HG02870 (cell line): ENCODE results near the gene RAD54L2.
"Not testable (repeated sequence)": the region's sequence is repeated elsewhere in the genome, so short reads cannot be mapped to it uniquely, and the experiment has no call there.

ENCODE experiments used
- ATAC-seq: cut with Tn5 transposase; IDR thresholded peaks from one replicate; pipeline ENCODE4 v1.9.1; 2021; ENCODE audit warnings: mild to moderate bottlenecking, moderate library complexity; ENCODE audit not compliant: unreplicated experiment

Gene RAD54L2

GRCh38 chr3:51538459-51539290 is at the start of gene RAD54L2:
Gene RAD54L2 (plus strand): TSS chr3:51538719. CDS start chr3:51590421, 51,702 bp downstream.
- ATAC-seq = peak; percentile 71

- ATAC-seq = peak; percentile 49
Measured at GRCh38 chr3:51498876-51499738, 39.4 kb upstream of the RAD54L2 start.

- ATAC-seq = no peak
Measured at GRCh38 chr3:51500632-51501131, 37.8 kb upstream of the RAD54L2 start.

GRCh38 chr3:51501833-51502561 is 36.5 kb upstream of the RAD54L2 start:
- peak; percentile 22 for ATAC-seq

DNA sequence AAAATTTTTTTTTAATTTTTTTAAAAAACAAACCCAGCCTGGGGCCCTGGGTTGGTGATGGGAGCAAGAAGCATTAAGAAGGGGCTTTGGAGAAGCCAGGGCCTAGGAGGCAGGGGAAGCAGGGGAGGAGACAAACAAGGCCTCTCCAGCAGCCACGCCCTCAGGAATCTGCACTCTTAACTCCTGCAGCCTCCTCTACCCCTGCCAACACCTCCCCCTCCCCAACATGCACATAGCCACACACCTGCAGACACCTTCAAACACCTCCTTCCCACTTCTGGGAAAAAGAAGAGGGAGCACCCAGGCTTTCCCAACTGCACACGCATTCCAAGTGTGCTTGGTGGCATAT is 36.0 kb upstream of the RAD54L2 start:
- ATAC-seq = no peak

DNA sequence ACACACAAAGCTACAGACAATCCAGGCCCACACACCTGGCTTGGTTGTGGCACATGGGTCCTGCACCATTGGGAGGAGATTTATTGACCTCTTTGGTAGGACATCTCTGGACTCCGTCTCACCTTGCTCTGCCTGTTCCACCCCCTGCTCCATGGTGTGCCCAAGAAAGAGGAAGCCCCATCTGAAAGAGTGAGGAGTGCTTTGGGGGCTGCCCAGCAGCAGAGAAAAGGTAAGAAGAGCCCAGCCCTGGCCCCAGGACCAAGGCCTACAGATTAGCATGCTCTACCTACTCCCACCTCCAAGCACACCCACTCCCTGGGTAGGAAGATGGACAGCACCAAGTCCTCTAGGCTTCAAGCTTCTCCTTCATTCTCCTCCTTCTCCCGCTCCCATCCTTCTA is 35.5 kb upstream of the RAD54L2 start:
- ATAC-seq = no peak

- no peak for ATAC-seq
Measured at GRCh38 chr3:51508255-51508654, 30.3 kb upstream of the RAD54L2 start.

DNA sequence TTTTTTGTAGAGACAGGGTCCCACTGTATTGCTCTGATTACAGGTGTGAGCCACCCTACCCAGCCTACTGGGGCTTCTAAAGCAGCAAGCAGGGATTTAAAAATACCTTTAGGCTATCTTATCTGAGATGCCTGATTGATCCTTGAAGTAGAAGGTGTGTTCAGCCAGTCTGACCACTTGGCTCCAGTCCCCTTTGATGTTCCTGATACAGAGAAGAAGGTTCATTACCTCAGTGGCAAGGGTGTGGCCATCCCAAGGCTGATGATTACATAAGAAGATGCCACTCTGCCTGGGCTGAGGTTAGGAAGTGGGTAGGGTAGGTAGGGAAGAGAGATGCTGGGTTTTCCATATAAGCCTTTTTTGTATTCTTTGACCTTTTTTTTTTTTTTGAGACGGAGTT is 27.5 kb upstream of the RAD54L2 start:
- ATAC-seq = no peak

DNA sequence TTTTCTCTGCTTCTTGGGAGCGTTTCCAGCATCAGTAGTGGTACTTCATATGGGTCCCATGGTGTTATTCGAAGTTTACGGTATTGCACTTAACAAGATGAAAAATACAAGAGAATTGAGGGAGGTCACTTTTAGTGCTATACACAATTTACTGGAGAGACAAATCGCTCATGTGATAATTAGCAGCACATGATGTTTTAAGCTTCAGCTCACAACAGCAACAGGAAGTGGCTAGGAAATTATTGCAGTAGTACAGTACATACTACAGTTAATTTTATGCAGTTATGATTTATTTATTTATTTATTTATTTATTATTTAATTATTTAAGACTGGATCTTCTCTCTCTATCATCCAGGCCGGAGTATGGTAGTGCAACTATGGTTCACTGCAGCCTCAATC is 24.3 kb upstream of the RAD54L2 start:
- no peak for ATAC-seq

GRCh38 chr3:51519848-51520247 is 18.7 kb upstream of the RAD54L2 start:
- ATAC-seq = no peak

- ATAC-seq = not testable (repeated sequence)
Measured at GRCh38 chr3:51520906-51521730, 17.4 kb upstream of the RAD54L2 start.

DNA sequence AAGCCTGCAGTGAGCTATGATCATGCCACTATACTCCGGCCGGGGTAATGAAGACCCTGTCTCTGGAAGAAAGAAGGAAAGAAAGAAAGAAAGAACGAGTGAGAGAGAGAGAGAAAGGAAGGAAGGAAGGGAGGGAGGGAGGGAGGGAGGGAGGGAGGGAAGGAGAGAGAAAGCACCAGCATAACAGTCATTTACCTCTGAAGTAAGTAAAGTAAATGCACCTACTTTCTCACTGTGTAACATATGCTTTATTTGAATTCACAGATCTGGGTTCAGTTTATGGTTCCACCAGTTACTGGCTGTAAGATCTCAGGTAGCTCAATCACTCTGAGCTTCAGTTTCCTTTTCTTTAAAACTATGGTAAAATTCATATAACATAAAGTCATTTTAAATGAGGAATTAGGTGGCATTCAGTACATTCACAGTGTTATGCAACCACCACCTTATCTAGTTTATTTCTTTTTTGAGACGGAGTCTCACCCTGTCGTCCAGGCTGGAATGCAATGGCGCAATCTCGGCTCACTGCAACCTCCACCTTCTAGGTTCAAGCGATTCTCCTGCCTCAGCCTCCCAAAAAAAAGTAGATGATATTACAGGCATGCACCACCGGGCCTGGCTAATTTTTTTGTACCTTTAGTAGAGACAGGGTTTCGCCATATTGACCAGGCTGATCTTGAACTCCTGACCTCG is 16.1 kb upstream of the RAD54L2 start:
- no peak for ATAC-seq

DNA sequence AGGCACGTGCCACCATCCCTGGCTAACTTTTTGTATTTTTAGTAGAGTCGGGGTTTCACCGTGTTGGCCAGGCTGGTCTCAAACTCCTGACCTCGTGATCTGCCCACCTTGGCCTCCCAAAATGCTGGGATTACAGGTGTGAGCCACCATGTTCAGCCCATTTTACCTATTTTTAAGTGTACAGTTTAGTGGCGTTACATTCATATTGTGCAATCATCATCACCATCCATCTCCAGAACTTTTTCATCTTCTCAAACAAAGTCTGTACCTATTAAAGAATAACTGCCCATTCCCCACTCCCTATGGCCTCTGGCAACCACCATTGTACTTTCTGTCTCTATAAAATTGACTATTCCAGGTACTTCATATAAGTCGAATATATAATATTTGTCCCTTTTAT is 13.6 kb upstream of the RAD54L2 start:
- ATAC-seq = not testable (repeated sequence)

GRCh38 chr3:51530485-51530884 is 8.0 kb upstream of the RAD54L2 start:
- ATAC-seq = no peak

DNA sequence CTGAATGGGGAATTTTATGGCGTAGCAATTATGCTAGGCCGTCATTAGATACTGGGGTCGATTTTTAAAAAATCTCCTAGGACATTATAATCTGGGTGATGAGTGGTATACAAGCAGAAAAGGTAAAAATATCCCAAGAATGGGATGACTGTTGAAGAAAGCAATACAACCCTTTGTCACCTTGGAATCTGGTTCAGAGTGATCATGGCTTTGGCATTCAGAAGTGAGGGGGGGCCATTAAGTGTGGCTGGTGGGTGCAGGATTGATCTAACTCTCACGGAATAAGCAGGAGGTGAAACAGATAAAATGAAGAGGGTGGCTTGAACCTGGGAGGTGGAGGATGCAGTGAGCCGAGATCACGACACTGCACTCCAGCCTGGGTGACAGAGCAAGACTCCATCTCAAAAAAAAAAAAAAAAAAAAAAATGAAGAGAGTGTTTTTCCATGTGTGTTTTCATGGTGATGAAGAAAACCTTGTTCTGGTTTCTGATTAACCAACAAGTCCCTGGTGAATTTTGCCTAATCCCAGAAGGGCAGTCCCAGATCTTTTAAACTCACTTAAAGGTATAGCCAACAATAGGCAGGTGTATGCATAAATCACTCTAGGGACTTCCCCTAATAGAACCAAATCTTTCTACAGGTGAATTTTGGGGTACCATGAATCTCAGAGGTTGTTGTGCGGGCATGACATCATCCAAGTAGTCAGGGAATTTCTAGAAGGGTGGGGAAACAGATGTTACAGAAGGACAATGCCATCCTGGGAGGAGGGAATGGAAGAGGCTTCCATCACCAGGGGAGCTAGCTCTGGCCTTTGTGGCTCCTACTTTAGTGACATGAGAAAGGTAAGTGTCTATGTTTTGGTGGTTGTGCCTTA is 3.1 kb upstream of the RAD54L2 start:
- no peak for ATAC-seq

DNA sequence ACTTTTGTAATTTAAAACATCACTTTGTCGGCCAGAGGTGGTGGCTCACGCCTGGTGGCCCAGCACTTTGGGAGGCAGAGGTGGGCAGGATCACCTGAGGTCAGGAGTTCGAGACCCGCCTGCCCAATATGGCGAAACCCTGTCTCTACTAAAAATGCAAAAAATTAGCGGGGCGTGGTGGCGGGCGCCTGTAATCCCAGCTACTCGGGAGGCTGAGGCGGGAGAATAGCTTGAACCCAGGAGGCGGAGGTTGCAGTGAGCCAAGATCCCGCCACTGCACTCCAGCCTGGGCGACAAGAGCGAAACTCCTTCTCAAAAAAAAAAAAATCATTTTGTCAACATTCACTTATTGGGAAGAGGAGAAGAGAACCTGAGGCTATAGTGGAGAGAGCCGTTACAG is 888 bp upstream of the RAD54L2 start:
- ATAC-seq = not testable (repeated sequence)

GRCh38 chr3:51538115-51538458 is 432 bp upstream of the RAD54L2 start:
- ATAC-seq = no peak

- ATAC-seq = no peak
Measured at GRCh38 chr3:51539291-51539941, 897 bp downstream of the RAD54L2 start.
